Activated naive CD4-positive, alpha-beta T cell treated with anti-CD3 and anti-CD28 coated beads, Interleukin-2, amount 50 U/mL, for 72 hours (primary cell): Measurements from ENCODE around the gene NEDD4L. TPM values are rescaled to one million over a fixed set of nuclear protein-coding genes. Genes with fewer than 3 reads are reported as not detected.

Source experiments
- ATAC-seq, 2 donors: fragments of 150-1000 bp; cut with Tn5 transposase; 2 replicates each; pipeline ENCODE4 v1.10.0; 2021; ENCODE audit warnings: mild to moderate bottlenecking in 2 of 2, moderate library complexity in 2 of 2
- DNase-seq, 2 donors: peaks; one replicate each; pipeline ENCODE4 v3.0.0; 2021 to 2022; ENCODE audit warnings: low spot score in 2 of 2
- H3K27ac Mint-ChIP-seq, 2 donors: one replicate each; pipeline ENCODE4 v1.8.0; 2022; ENCODE audit warnings: mild to moderate bottlenecking in 2 of 2, mixed read lengths in 2 of 2
- H3K36me3 Mint-ChIP-seq, 2 donors: one replicate each; pipeline ENCODE4 v1.8.0; 2022; ENCODE audit warnings: mixed read lengths in 2 of 2
- H3K9me3 Mint-ChIP-seq, 2 donors: one replicate each; pipeline ENCODE4 v1.8.0; 2022; ENCODE audit warnings: mixed read lengths in 2 of 2
- total RNA-seq, 2 donors: library from RNA; stranded (reverse); gene quantifications; one replicate each; pipeline ENCODE4 v1.2.3, GENCODE V29; 2022

NEDD4L gene
- total RNA-seq, 2 donors from 2014 or later = 1.7 to 8.3 TPM

- H3K27ac Mint-ChIP-seq = no peak overlapping the region
- H3K36me3 Mint-ChIP-seq = peaks cover 5 to 6% of the 10 kb centered on the region in 2 donors
- H3K9me3 Mint-ChIP-seq = peaks cover 0 to 5% of the 10 kb centered on the region in 2 donors
- ATAC-seq (no peak), DNase-seq (no peak)
These were observed 399.6 kb downstream of the NEDD4L start for GRCh38 chr18:58443671-58444070.

- Mint-ChIP-seq H3K9me3 (no peaks in the 10 kb centered on the region), H3K36me3 (no peaks in the 10 kb centered on the region), H3K27ac (no peak overlapping the region)
- ATAC-seq (no peak), DNase-seq (no peak)
These were observed 402.5 kb downstream of the NEDD4L start for GRCh38 chr18:58446391-58447060.

GRCh38 chr18:58447402-58448095 lies 403.5 kb downstream of the NEDD4L start:
- DNase-seq (no peak), ATAC-seq (no peak)
- H3K27ac Mint-ChIP-seq = no peak overlapping the region
- no peaks in the 10 kb centered on the region for H3K36me3 Mint-ChIP-seq
- H3K9me3 Mint-ChIP-seq = no peaks in the 10 kb centered on the region

- ATAC-seq = no peak
- Mint-ChIP-seq H3K27ac (no peak overlapping the region), H3K9me3 (no peaks in the 10 kb centered on the region), H3K36me3 (no peaks in the 10 kb centered on the region)
- no peak for DNase-seq
These were observed 405.4 kb downstream of the NEDD4L start for GRCh38 chr18:58449464-58449863.

Other genes starting within 250 kb of the NEDD4L start
- gene ATP8B1, start 240.9 kb upstream of the NEDD4L start, total RNA-seq = not detected